Hematopoietic multipotent progenitor cell treated with erythropoietin and hydrocortisone succinate and interleukin-3 and kit ligand, for 8 days (in vitro differentiated cells): ENCODE results near the gene LHFPL2.

ENCODE experiments used
- DNase-seq: peaks from one replicate; pipeline ENCODE4 v3.0.0-alpha.2; 2015

LHFPL2 gene

DNA sequence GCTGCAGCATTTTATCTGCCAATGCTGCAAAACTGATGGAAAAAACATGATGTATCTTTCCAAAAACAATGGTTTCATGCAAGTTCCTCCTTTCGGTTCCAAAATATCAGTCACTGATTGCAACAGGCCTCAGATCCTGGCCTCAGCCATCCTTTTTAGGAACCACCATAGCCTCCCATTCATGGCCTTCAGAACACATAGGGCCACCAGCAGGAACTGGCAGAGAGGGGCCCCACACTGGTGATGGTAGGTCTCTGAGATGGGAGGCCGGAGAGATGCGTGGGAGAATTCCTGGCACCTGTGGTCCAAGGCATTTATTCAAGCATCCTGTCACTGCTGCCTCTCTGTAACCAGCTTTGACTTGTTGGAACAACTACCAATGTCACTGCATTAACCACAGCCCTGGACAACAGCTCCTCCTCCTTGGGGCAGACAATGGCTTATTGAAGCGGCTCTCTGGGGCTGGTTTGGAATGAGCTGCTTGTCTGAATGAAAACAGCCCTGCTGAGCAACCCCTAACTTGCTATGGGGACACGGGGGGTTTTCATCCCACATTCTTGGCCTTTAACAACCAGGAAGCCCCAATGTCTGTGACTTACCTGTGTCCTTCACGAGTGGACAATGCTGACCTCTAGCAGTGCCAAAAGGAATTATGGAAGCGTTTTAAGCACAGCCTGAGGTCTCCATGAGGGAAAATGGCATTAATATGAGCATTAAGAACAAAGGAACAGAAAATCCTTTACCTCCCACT is 108.1 kb downstream of the LHFPL2 start:
- DNase-seq, result no peak

DNA sequence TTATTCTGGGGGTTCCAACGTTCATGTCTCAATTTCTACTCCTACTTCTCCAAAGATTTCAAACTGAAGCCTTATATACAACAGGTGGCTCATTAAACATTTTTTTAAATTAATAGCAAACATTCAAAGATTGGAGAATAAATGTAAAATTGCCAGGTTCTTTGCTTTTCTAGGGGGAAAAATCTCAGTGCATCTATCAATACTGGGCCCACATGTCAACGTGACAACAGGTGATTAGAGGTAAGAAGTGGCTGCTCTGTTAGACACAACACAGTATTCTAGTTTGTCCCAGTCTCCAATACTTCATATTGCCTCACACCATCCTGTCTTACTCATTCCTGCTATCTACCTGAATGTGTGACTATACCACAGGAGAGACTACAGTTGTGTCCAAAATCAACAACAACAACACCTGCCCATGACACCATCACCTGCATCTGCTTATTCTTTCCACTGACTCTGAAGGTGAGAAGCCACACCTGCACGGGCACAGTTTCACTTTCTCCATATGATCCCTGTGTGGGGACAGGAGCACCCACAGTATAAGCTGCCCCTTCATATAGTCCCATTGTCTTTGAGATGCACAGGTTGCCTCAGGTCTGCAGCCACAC is 110.2 kb downstream of the LHFPL2 start:
- DNase-seq, result no peak

GRCh38 chr5:78537821-78538220 is 110.8 kb downstream of the LHFPL2 start:
- peak; percentile 67 for DNase-seq

DNA sequence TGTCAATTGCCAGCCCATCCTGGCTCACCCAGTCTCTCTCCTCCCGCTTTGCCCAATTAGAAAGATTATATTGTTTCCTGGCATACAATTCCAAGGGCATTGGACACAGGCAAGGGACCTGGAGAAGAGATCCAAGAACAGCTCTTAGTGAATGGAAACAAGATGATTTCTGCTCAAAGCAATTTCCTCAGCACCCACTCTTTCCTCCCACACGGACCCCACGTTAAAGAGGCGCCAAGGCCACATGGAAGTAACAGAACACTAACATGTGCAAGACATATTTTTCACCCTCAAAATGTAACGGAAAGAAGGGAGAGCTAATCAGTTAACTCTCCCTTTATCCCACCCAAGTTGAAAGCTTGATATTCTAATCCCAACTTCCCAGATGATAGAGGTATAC is 111.2 kb downstream of the LHFPL2 start:
- no peak for DNase-seq

- DNase-seq, result no peak
Observed at GRCh38 chr5:78536661-78537196, 111.8 kb downstream of the LHFPL2 start.

- DNase-seq, result no peak
Observed at GRCh38 chr5:78534905-78535200, 113.7 kb downstream of the LHFPL2 start.

DNA sequence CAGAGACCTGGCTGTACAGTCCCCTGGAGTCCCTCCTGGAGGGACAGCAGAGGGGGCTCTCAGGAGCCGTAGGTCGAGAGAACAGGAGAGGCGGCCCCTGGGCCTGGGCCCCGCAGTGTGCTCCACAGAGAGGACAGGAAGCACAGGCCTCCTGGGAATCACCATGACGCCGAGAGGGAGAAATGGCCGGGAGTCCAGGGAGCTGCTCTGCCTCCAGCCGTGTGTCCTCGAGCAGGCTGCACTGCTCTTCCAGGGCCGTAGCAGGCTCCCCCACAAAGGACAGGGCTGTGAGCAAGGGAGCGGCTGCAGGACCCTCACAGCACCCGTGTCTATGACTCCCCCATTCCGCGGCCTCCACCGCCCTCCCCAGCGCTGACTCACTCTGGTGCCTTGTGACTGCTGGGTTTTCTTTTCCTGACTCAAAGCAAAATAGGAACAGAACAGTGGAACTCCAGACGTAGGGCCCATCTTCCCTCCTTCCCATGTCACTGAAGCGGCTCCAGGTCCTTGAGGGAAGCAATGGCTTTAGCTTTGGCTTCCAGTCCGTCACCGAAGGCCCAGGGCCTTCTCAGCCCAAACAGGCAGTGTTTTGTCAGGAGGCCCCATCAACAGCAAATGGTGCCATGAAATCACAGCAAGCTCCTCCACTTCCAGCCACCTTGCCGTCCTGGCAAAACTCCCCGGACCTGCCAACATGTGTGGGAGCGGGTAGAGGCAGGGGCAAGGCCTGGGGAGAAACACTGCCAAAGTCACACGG is 114.2 kb downstream of the LHFPL2 start:
- DNase-seq, result no peak

- DNase-seq, result peak; percentile 66
Observed at GRCh38 chr5:78533356-78533755, 115.2 kb downstream of the LHFPL2 start.

DNA sequence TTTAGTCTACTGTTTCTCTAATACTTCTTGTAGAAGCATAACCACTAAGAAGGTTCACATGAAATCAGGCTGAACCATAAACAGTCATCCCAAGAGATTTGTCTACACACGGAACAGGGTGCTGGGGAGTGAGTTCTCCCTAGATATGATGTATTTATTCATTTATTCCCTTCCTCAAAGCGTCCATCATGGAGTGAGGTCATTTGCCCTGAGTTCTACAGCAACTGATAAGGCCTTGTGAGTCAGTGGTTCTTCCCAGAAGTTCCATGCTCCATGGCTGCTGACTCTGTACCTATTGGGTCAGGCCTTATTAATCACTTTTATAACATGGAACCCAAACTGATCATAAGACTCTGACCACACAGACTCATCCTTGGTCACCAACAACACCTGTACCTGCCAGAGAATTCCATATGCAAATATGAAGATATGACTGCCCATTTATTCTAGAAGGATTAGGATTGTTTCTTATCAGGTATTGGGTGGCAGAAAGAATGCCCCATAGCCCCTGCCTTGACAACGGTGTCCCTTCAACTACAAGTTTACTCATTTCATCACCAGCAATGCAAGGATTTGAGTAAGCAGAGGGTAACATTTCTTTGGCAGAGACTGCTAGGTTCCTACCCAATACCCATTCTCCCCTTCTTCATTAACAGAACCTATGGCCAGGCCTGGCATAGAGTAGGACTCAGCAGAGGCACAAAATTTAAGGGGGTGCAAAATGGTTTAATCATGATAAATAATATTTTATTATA is 118.1 kb downstream of the LHFPL2 start:
- peak; percentile 58 for DNase-seq

GRCh38 chr5:78527925-78528324 is 120.6 kb downstream of the LHFPL2 start:
- no peak for DNase-seq

DNA sequence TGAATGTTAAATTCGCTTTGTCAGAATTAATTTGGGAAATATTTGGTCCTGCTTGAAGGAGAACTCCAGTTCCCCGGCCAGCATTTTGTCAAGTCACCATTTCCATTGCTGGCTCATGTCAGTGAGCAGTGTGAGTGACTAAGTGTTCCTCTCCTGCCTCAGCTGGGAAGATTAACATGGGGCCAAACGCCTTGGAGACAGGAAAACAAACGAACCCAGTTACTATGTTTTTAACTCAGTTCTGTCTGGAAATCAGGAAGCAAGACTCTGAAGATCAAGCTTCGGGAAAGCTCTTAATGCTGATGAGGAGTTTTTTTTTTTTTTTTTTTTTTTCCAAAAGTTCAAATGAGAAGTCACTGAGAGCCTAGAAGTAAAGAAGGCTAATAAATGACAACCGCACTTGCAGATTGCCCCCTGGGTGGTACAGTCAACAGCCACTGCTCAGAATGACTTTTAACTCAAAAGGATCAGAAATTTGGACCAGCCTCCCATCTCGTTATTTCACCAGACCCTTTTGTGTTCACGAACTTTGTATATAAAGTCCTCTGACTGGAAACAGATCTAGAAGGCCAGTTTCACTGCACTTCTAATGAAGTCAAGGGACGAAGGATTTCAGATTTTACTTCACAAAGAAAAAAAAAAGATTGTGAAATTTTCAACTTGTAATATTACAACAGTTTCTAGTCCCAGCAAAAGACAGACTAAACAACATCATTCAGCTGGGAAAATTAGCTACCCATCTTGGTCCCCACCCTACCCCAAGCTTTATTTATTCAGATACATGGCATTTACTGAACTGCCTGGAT is 121.3 kb downstream of the LHFPL2 start:
- DNase-seq, result peak; percentile 57

DNA sequence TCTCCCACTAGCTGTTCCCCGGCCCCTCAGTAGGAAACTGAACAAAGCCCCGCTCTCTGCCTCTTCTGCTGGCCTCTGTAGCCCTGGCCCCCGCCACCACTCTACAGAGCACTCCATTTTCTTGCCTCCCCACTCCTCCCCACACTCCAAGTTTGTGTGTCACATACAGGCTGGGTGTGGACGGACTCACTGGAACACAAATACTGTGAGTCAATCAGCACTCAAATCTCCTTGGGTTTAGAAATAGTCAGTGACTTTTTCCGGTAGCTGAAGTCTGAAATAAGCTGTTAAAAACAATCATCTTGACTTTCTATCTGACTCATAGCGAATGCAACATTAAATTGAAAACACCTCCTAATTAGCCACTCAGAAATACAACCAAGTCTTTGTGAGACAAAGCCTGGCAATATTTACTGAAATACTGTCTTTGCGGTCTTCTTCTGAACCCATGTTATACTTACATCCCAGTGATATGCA is 122.5 kb downstream of the LHFPL2 start:
- DNase-seq, result peak; percentile 29

DNA sequence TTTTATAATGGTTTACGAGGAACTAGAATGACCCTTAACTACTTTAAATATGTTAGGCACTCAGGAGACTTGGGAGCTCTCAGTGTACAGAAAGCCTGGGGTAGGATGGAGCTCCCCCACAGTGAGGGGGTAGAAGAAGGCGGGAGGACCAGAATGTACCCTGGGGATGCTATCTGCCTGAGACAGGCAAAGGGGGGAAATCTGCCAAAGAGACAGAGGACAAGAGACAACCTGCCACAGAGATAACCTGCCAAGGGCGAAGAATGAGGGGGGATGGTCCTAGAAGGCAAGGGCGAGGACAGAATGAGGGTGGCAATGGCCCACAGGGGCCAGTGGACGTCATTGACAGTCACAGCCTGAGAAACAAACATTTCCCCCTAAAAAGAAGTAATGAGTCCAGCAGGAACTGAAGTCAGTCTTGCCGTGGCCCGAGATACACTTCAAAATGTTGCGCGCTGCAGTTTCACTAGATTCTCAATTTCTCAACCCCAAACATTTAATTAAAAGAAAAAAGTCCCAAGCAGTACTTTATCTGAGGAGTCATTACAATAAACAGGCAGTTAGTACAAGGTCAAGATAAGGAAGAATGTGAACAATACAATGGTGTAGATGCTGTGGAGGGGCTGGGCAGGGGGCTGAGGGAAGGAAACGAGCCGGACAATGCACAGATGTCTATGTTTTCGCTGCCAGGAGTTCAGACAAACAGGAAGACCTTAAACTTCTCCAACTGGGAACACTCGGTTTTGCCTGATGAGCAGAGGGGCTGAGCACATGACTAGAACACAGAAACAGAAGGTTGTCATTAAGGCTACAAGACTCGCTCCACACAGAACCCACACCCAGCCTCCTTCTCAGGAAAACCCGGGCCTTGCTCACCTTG is 125.0 kb downstream of the LHFPL2 start:
- peak; percentile 91 for DNase-seq

DNA sequence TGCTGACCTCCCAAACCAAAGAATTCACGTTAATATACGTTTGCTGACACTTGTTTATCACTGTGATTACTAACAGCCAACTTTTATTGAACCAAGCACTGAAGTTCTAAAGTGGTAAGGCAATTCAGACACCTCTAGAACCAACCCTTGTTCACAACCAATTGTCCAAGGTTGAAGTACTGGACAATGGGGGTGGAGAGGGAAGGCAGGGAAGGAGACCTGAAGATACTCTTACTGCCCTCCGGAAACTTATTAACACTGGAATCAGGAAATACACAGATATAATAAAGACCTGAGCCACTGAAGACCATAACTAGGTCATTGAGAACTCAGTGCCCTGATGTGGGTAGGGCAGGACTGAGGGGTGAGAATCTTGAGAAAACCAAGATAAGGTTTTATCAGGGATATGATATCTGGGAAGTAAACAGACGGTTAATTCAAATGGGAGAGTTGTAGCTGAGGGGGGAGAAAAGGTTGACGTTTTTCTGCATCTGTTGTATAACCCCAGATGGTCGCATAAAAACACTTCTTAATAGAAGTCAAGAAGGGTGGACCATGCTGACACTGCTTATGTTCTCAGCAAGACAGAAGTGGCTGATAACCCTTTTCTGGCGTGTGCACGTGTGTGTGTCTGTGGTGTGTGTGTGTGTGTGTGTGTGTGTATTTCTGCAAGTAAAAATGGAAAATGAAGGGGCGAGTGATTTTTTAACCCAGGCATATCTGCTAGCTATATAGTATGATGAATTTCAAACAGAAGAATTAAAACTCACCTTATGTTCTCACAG is 125.9 kb downstream of the LHFPL2 start:
- peak; percentile 77 for DNase-seq

- peak; percentile 27 for DNase-seq
Observed at GRCh38 chr5:78521455-78521854, 127.1 kb downstream of the LHFPL2 start.

- DNase-seq, result no peak
Observed at GRCh38 chr5:78519198-78519941, 129.2 kb downstream of the LHFPL2 start.

DNA sequence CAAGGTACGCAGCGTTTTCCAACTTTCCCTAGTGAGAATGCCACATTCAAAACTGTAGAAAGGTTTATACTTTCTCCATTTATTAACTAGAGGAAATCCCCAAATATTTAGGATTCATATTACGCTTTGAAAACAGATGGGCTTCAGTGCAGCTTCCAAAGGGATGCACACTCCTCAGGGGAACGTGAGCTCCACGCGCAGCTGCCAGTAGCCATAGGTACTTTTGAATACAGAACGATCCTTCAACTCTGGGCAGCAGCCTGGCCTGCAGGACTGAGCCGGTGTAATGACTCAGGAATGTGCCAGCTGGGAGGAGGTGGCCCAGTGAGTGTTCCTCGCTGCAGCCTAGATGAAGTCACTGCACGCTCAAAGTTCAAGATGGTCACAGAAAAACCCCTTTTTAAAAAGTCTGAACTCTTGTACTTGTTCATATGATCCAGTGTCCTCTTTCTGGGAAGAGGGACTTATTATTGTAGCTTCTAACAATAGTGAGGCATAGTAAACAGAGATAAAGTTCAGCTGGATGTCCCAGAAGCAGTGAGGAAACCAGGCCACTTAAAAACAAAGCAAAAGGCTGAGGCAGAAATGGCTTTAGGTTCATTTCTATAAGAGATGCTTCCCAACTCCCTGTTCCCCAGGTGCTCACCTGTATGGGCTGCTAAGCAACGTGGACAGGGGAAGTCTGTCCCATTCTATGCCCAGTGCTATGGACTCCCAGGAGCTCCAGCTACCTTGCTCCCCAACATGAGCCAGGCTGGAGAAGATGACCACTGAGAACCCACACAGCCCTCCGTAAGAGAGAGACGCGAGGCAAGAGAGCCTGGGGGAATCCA is 130.0 kb downstream of the LHFPL2 start:
- DNase-seq, result no peak

GRCh38 chr5:78515670-78516069 is 132.9 kb downstream of the LHFPL2 start:
- DNase-seq, result no peak
